A549 (cell line): ENCODE measurements around the gene MORN4.
"Not testable (repeated sequence)": the region's sequence is repeated elsewhere in the genome, so short reads cannot be mapped to it uniquely, and the experiment has no call there.

Source experiments
- CTCF ChIP-seq: fragments of >200 bp; sonication (Bioruptor Twin); formaldehyde crosslinking; IDR thresholded peaks from 3 replicates; pipeline ENCODE4 v1.5.1; 2016
- ESRRA ChIP-seq: fragments of 150-350 bp; IDR thresholded peaks from 2 replicates; pipeline ENCODE4 v1.6.1; 2014; ENCODE audit warnings: mild to moderate bottlenecking, low read length, borderline replicate concordance
- MYC ChIP-seq: IDR thresholded peaks from 2 replicates; pipeline ENCODE4 v1.6.1; 2012; ENCODE audit warnings: mild to moderate bottlenecking, inconsistent platforms, low read length, improper control_type of control experiment, borderline replicate concordance

DNA sequence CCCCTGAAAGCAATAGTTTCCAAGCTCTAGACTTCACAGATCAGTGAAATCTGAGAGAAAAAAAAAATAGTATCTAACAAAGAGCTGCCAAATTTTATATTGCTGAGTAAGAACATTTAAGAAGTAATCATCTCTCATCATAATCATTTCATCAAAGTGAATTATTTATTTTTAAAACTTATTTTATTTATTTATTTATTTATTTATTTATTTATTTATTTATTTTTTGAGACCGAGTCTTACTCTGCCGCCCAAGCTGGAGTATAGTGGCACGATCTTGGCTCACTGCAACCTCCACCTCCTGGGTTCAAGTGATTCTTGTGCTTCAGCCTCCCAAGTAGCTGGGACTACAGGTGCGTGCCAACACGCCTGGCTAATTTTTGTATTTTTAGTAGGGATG is 56.8 kb downstream of the MORN4 start:
- TF ChIP-seq CTCF, ESRRA, MYC: not testable (repeated sequence)
